Calu3 (cell line): Measurements from ENCODE around the gene SNX15. TPM values are rescaled to one million over a fixed set of nuclear protein-coding genes. Genes with fewer than 3 reads are reported as not detected.

Source experiments
- BruUV-seq: library from RNA; stranded (reverse); fragments of 400-500 nt; replicated peaks from 2 replicates; lab custom pipeline; 2021; lab: Mats Ljungman, UMichigan
- CTCF ChIA-PET: fragments of 300-600 bp; sonication (Branson Sonifier 250); formaldehyde crosslinking; loops from one replicate; lab custom pipeline; 2022; ENCODE audit warnings: antibody characterized with exemption; lab: Charles Lee
- DNase-seq: peaks from one replicate; pipeline ENCODE4 v3.0.0; 2022
- H3K27ac Mint-ChIP-seq: one replicate; pipeline ENCODE4 v1.8.0; 2022; ENCODE audit warnings: mixed read lengths; ENCODE audit not compliant: unreplicated experiment
- H3K27me3 Mint-ChIP-seq: one replicate; pipeline ENCODE4 v1.8.0; 2022; ENCODE audit warnings: mixed read lengths; ENCODE audit not compliant: unreplicated experiment
- H3K36me3 Mint-ChIP-seq: one replicate; pipeline ENCODE4 v1.8.0; 2022; ENCODE audit warnings: mild to moderate bottlenecking, moderate library complexity, mixed read lengths; ENCODE audit not compliant: insufficient read depth, unreplicated experiment
- H3K4me1 Mint-ChIP-seq: one replicate; pipeline ENCODE4 v1.8.0; 2022; ENCODE audit warnings: mild to moderate bottlenecking, low read depth, mixed read lengths; ENCODE audit not compliant: unreplicated experiment
- H3K4me3 Mint-ChIP-seq: one replicate; pipeline ENCODE4 v1.8.0; 2022; ENCODE audit warnings: mild to moderate bottlenecking, low read depth, moderate library complexity, mixed read lengths; ENCODE audit not compliant: unreplicated experiment
- H3K9me3 Mint-ChIP-seq: one replicate; pipeline ENCODE4 v1.8.0; 2022; ENCODE audit warnings: low read depth, mixed read lengths; ENCODE audit not compliant: unreplicated experiment
- CTCF ChIP-seq: fragments of 200-600 bp; IDR thresholded peaks from one replicate; pipeline ENCODE4 v1.8.0; 2022; ENCODE audit warnings: antibody characterized with exemption; ENCODE audit not compliant: unreplicated experiment
- intact Hi-C: fragments of 100-400 bp; cut with micrococcal nuclease; formaldehyde crosslinking; loops from one replicate; pipeline ENCODE4 v1.10.0; 2022; ENCODE audit not compliant: unreplicated experiment
- total RNA-seq: library from RNA; stranded (reverse); gene quantifications from 2 replicates; pipeline ENCODE4 v1.2.3, GENCODE V29; 2022

Gene SNX15
- total RNA-seq, 1 experiment from 2014 or later: 22.1 TPM

GRCh38 chr11:64990222-64990923, 36.9 kb upstream of the SNX15 start:
- Mint-ChIP-seq H3K27ac (no peak overlapping the region), H3K4me1 (peaks cover 12% of the 10 kb centered on the region), H3K4me3 (no peak overlapping the region), H3K27me3 (no peaks in the 10 kb centered on the region), H3K9me3 (no peaks in the 10 kb centered on the region), H3K36me3 (peaks cover 5% of the 10 kb centered on the region)
- intact Hi-C loops: no loop called here
- CTCF ChIA-PET: no interaction called here
- no peak for TF ChIP-seq CTCF
- DNase-seq: no peak
- no TSS peak for BruUV-seq

- Mint-ChIP-seq H3K27ac (no peak overlapping the region), H3K4me1 (peaks cover 40% of the 10 kb centered on the region), H3K27me3 (no peaks in the 10 kb centered on the region), H3K4me3 (no peak overlapping the region), H3K36me3 (peaks cover 17% of the 10 kb centered on the region), H3K9me3 (no peaks in the 10 kb centered on the region)
- no peak for TF ChIP-seq CTCF
- CTCF ChIA-PET: interaction anchor here (0.8 kb wide), 1 partner anchor 13 kb away, joined by 3 read pairs; no protein-coding TSS in a partner anchor
- DNase-seq: no peak
- intact Hi-C loops: no loop called here
- no TSS peak for BruUV-seq
Observed at GRCh38 chr11:64994318-64994717, 32.9 kb upstream of the SNX15 start.

- intact Hi-C loops: loop anchor here (5.0 kb wide), 2 partner anchors 79 to 149 kb away; partner anchors contain the start of gene ATG2A
- TSS peak; percentile 71 for BruUV-seq
- Mint-ChIP-seq H3K9me3 (no peaks in the 10 kb centered on the region), H3K4me1 (peaks cover 28% of the 10 kb centered on the region), H3K36me3 (peaks cover 12% of the 10 kb centered on the region), H3K4me3 (peak overlapping the region; percentile 68), H3K27me3 (no peaks in the 10 kb centered on the region), H3K27ac (peak overlapping the region; percentile 82)
- CTCF ChIA-PET: interaction anchor here (0.5 to 2.1 kb wide), 12 partner anchors 11 to 209 kb away, joined by 3 to 12 read pairs (median 4); partner anchors contain the start of genes ARL2, CDC42BPG and MAJIN
- DNase-seq: no peak
- TF ChIP-seq CTCF: no peak
Observed at GRCh38 chr11:64996327-64996709, 30.9 kb upstream of the SNX15 start.

- no peaks in the 10 kb centered on the region for H3K27me3 Mint-ChIP-seq
- peaks cover 28% of the 10 kb centered on the region for H3K4me1 Mint-ChIP-seq
- H3K9me3 Mint-ChIP-seq: no peaks in the 10 kb centered on the region
- peaks cover 12% of the 10 kb centered on the region for H3K36me3 Mint-ChIP-seq
- peak within 1 kb of the TSS; percentile 82 for H3K27ac Mint-ChIP-seq
- peak within 1 kb of the TSS; percentile 68 for H3K4me3 Mint-ChIP-seq
- DNase-seq: peak; percentile 84
- CTCF ChIA-PET: interaction anchor here (0.5 to 2.1 kb wide), 15 partner anchors 10 to 209 kb away, joined by 3 to 12 read pairs (median 4); partner anchors contain the start of genes ARL2, CDC42BPG, EHD1 and MAJIN
- no peak for TF ChIP-seq CTCF
- intact Hi-C loops: loop anchor here (5.0 kb wide), 2 partner anchors 80 to 150 kb away; partner anchors contain the start of gene ATG2A
- BruUV-seq: no TSS peak
Observed at GRCh38 chr11:64996710-64997380, 30.4 kb upstream of the SNX15 start, which contains the start of gene BATF2. TSS of gene BATF2 (minus strand) at chr11:64996971. CDS start at chr11:64996914, 57 bp downstream.
